Stimulated activated naive CD4-positive, alpha-beta T cell treated with Interleukin-2 at 50 U/mL for 16 hours (primary cell): ENCODE measurements around the gene STRIP2.
"Not testable (repeated sequence)": the region's sequence is repeated elsewhere in the genome, so short reads cannot be mapped to it uniquely, and the experiment has no call there.

Source experiments
- DNase-seq: peaks from one replicate; lab custom pipeline; 2025; lab: John Stamatoyannopoulos, UW

STRIP2 gene

GRCh38 chr7:129453510-129454248 lies 19.4 kb downstream of the STRIP2 start:
- DNase-seq: no peak

- DNase-seq: no peak
Measured at GRCh38 chr7:129454249-129454551, 20.0 kb downstream of the STRIP2 start.

DNA sequence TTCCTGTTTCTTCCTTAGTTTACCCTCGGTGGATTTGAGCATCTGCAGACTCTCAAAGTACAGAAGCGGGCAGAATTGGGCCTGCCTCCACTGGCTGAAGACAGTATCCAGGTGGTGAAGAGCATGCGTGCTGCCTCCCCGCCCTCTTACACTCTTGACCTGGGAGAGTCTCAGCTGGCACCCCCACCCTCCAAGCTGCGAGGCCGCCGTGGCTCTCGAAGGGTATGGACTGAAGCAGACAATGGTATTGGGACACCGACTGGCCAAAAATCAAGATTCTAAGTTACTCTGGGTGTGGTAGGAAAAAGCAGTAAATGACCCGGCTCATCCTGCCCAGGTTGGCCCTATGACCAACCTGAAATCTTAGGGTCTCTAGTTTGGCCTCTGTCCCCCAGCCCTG lies 22.2 kb downstream of the STRIP2 start:
- no peak for DNase-seq

- DNase-seq: no peak
Measured at GRCh38 chr7:129457101-129457500, 22.9 kb downstream of the STRIP2 start.

DNA sequence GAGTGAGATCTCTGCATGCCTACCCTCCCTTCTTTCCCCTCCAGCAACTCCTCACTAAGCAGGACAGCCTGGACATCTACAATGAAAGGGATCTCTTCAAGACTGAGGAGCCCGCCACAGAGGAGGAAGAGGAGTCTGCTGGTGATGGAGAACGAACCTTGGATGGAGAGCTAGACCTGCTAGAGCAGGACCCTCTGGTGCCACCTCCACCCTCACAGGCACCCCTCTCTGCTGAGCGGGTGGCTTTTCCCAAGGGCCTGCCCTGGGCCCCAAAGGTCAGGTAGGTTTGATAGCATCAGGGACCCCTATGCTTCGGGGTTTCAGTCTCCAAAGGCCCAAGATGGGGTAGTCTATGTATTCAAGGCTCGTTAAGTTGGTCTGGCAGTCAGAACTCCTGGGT lies 23.9 kb downstream of the STRIP2 start:
- DNase-seq: no peak

- no peak for DNase-seq
Measured at GRCh38 chr7:129461809-129462208, 27.6 kb downstream of the STRIP2 start.

DNA sequence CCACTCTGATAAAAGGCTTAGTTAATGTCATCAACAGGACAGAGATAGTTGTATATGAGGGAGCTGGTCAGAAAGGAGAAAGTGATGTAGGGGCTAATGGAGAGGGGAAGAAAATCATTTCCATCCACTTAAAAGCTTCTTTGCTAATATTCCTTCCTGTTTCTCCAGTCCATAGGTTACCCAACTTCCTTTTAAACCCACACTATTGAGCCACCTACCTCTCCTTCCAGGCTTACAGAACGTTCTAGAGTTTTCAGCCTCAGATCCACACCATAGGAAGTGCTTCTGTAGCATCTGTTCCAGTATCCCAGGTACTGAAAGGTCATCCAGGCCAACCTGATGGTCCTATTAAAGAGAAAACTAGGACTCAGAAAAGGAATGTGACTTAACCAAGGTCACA lies 28.2 kb downstream of the STRIP2 start:
- DNase-seq: no peak

- DNase-seq: no peak
Measured at GRCh38 chr7:129464194-129464593, 30.0 kb downstream of the STRIP2 start.

- no peak for DNase-seq
Measured at GRCh38 chr7:129465080-129465479, 30.8 kb downstream of the STRIP2 start.

GRCh38 chr7:129466796-129467195 lies 32.6 kb downstream of the STRIP2 start:
- DNase-seq: no peak

DNA sequence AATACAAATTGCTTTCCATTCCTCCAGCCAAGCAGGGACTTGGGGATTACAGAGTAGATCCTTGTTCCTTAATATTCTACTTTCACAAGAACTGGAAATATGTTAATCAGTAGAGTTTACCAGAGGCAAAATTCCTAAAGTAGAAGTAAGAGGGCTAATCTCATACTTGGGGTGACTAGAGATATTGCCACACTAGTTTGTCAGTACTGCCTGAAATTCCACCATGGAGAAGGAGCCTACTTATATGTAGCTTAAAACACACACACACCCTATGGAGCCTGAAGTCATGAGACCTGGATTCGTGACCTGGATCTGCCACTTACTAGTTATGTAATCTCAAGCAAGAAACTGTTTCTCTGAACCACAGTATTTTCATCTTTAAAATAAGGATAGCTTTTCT lies 33.9 kb downstream of the STRIP2 start:
- no peak for DNase-seq

DNA sequence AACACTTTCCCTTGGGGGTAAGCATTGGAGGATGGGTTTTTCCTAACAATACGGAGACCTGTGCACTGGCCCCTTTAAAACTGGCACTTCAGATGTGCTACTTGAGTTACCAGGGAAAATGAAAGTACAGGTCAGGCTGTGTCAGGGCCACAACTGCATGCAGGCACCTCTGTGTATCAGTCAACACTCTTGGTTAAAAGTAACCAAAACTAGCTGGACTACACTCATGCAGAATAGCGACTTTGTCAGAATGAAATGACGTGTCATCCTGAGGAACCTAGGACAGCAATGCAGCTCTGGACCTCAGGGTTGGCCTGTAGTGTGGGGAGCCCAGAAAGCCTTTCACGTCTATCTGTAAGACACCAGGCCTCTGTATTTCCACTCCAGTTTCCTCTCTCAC lies 34.3 kb downstream of the STRIP2 start:
- no peak for DNase-seq

- no peak for DNase-seq
Measured at GRCh38 chr7:129469930-129470329, 35.7 kb downstream of the STRIP2 start.

GRCh38 chr7:129470411-129470810 lies 36.2 kb downstream of the STRIP2 start:
- no peak for DNase-seq

DNA sequence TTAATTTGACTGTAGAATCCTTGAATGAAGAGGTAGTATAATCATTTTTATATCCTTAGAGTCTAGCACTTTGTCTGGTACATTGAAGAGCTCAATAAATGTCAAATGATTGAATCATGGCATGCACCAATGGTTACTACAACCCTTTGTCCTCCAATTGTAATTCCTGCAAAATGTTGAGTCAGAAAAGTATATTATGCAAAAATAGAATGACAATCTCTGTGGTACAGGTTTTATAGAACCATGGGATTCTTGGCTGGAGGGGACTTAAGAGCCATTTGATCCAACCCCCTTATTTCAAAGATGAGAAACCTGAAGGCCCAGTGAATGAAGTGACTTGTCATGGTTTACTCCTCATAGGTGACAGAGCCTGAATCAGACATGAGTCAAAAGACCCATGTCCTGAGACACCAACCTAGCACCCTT lies 37.2 kb downstream of the STRIP2 start:
- no peak for DNase-seq

- not testable (repeated sequence) for DNase-seq
Measured at GRCh38 chr7:129475931-129476330, 41.7 kb downstream of the STRIP2 start.

GRCh38 chr7:129476398-129476797 lies 42.2 kb downstream of the STRIP2 start:
- DNase-seq: not testable (repeated sequence)

DNA sequence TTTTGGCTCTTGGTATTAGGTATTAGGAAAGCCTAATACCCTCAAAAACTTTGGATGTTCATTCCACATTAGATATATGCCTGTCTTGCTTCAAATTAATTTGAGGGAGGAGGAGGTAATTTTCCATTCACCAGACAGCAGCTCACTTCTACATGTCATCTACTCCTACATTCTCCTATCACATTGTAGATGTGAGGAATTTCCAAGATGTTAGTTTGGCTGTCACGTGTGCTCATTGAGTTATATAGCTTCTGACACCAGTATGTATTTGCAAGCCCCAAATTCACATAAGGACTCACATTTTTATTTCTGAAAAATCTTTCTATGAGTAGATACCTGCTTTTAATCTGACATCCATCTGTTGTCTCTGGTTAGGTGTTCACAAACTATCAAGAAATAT lies 45.6 kb downstream of the STRIP2 start:
- no peak for DNase-seq

DNA sequence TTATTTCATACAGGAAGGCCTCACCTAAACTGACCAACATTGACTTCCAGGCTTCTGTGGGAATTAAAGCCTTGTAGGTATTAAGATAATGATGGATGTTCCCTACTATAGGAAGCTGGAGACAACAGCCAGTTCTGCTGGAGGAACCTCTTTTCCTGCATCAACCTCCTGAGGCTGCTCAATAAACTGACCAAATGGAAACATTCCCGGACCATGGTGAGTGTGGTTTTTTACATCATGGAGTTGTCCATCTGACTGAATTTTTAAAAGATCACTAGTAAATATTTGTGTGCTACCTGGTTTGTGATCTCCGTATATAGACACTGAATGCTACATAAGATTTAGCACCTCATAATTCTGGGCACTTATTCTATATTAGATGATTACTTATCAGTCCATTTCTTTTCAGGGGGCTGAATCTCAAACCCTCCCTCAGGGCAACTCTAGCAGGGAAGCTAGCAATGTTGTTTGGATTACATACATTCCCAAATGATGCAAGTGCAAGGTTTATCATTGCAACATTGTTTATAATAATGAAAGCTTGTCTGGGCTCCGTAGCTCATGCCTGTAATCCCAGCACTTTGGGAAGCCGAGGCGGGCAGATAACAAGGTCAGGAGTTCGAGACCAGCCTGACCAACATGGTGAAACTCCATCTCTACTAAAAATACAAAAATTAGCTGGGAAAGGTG lies 46.6 kb downstream of the STRIP2 start:
- DNase-seq: no peak

DNA sequence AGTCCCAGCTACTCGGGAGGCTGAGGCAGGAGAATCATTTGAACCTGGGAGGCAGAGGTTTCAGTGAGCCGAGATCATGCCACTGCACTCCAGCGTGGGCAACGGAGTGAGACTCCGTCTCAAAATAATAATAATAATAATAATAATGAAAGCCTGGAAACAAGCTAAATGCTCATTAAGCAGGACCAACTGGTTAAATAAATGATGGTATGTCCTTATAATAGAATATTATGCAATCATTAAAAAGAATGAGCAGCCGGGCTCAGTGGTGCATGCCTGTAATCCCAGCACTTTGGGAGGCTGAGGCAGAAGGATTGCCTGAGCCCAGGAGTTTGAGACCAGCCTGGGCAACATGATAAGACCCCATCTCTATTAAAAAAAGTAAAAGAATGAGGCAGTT lies 47.1 kb downstream of the STRIP2 start:
- DNase-seq: not testable (repeated sequence)

GRCh38 chr7:129482781-129483180 lies 48.5 kb downstream of the STRIP2 start:
- no peak for DNase-seq

- no peak for DNase-seq
Measured at GRCh38 chr7:129489491-129489890, 55.3 kb downstream of the STRIP2 start.

- DNase-seq: no peak
Measured at GRCh38 chr7:129492391-129492790, 58.2 kb downstream of the STRIP2 start.

- DNase-seq: no peak
Measured at GRCh38 chr7:129493555-129493954, 59.3 kb downstream of the STRIP2 start.
